HL-60/S4 (cell line): Measurements from ENCODE around the gene GMPPA.

Experiments used
- in situ Hi-C: fragments of 300-500 bp; cut with MboI; formaldehyde crosslinking; loops from 2 replicates; pipeline ENCODE4 v1.14.3; 2022; ENCODE audit warnings: low sequenced_read_pairs

The GMPPA gene

DNA sequence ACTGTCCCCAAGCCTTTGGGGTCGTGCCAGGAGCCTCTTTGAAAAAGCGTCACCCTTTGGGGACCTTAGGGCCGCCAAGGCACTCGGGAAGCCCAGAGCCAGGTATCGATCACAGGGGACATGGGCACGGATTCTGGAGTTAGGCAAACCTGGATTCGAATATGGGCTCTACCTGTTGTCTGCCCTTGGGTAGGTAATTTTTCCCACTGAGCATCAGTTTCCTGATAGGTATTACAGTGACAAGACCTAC, 54.4 kb downstream of the GMPPA start:
- in situ Hi-C loops = no loop called here

- in situ Hi-C loops = no loop called here
Measured at GRCh38 chr2:219553463-219553963, 54.8 kb downstream of the GMPPA start.

DNA sequence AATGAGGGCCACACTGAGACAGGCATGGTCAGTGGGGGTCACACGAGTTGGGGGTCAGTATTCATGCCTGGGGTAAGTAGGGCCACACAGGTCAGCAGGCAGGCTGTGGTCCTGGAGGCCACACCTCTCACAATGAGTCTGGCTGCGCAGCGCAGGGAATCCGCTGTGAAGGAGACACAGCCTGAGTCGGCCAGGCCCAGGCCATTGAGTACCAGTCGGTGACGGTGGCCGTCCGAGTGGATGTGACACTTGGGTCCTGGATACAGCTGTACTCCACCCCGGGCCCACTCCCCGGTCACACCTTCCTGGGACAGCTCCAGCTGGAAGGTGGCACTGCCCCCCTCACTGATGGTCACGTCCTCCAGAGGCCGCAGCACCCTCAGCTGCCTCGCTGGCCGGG, 55.7 kb downstream of the GMPPA start:
- in situ Hi-C loops = no loop called here

DNA sequence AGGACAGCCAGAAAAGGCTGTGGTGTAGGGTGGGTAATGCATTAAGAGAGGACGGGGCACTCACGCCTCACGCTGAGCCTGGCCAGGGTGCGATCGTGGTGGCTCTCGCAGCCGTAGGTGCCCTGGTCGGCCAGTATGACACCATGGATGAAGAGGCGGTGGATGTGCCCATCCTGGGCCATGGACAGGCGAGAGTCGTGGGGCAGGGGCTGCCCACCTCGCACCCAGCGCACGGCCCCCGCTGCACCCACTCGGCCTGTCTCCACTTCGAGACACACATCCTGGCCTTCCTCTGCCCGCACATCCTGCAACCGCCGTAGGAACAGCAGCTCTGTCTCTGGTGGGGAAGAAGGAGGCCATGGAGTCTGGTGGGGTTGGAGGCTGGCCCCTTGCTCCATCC, 57.3 kb downstream of the GMPPA start:
- in situ Hi-C loops = no loop called here

- in situ Hi-C loops = no loop called here
Measured at GRCh38 chr2:219556413-219556812, 57.7 kb downstream of the GMPPA start.
